Measurements from ENCODE around the gene HMGXB3.
"Not testable (repeated sequence)": the region's sequence is repeated elsewhere in the genome, so short reads cannot be mapped to it uniquely, and the experiment has no call there.

Gene HMGXB3

DNA sequence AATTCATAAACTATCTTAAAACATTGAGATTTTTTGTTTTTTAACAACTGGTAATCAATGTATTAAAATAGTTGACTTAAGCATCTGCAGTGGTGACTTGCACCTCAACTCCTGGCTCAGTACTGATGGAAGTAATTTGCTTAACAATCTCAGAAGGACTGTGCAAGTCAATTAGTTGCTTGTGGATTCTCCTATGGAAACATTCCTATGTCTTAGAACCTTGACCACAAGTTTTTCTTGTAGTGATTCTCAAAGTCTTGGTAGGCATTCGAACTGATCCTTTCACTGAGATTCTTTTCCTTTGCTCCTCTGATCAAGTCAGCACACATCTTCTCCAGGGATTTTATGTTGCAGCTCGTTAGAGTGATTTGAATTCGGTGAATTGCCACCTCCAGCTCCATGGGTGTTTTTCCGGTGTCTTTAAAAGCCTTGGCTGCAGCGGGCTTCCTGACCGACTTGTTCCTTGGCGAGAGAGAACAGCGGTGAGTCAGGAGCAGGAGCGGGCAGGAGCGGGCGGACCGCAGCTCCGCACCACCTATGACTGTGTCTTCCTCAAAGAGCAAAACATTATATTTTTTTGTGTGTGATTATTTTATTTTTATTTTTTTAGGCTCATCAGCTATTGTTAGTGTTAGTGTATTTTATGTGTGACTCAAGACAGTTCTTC lies 21.1 kb downstream of the HMGXB3 start:
- FAIRE-seq: no peak
- peak; percentile 81 for DNase-seq (ENCODE audit: low spot score)

DNA sequence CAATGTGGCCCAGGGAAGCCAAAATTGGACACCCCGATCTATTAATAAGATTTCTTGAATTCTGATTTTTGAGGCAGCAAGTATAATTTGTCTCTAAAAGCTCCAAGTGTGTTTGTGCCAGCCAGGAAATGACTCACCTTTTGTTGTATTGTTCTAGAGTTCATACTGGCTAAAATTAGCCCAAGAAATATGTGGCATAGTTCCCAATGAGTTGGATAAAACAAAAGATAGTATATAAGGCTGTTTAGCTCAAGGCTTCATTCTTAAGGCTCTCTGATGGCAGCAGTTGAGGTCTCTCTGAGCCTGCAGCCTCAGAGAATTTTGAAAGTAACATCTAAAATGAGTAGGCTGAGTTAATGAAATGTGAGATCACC lies 21.6 kb downstream of the HMGXB3 start:
- FAIRE-seq (no peak), DNase-seq (ENCODE audit: low spot score) (peak; percentile 70)

DNA sequence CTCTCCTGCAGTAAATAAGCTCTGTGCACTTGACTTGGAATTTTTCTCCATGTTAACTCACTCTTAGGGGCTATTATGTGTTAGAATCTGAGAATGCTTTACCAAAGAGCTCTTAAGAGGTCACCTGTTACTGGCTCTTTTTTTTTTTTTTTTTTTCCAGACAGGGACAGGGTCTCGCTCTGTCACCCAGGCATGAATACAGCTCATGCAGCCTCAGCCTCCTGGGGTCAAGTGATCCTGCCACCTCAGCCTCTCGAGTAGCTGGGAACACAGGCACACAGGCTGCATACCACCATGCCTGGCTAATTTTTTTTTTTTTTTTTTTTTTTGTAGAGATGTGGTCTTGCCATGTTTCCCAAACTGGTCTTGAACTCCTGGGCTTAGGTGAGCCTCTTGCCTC lies 22.1 kb downstream of the HMGXB3 start:
- FAIRE-seq (no peak), DNase-seq (ENCODE audit: low spot score) (no peak)

DNA sequence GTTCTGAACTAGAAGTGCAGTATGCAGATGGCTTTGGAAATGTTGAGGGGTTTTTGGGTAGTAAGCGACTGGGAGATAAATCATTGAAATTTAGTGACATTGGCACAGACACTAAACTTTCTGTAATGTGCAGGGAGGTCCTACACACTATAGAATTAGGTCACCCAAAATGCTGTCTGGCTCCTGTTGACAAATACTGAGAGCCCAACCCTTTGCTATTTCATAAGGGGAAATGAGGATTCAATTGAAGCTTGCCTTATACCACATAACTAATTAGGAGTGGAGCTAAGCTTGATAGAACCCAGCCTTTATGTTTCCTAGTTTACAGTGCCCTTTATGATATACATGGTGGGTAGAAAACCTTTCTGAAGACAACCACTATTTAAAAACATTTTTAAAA lies 22.6 kb downstream of the HMGXB3 start:
- DNase-seq (ENCODE audit: low spot score) (no peak), FAIRE-seq (no peak)

DNA sequence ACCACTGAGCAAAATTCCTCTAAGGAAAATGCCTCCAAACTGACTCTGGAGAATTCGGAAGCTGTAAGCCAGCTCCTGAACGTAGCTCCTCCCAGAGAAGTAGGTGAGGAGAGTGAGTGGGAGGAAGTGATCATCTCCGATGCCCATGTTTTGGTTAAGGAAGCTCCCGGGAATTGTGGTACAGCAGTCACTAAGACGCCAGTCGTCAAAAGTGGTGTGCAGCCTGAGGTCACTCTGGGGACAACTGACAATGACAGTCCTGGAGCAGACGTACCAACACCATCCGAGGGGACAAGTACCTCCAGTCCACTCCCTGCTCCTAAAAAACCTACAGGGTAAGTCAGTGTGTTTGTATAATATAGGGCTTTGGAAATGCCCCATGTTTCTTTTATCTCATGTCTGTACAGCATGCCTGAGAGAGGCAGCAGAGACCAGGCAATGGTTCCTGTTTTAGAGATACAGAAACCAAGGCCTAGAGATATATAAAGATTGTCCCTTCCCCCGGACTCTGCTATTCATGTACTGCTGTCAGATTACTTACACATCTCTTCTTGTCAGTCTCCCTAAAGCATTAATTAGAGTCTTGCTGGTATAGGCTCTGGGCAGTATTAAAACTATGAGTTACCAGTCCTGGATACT lies 23.9 kb downstream of the HMGXB3 start:
- FAIRE-seq (no peak), DNase-seq (ENCODE audit: low spot score) (no peak)

DNA sequence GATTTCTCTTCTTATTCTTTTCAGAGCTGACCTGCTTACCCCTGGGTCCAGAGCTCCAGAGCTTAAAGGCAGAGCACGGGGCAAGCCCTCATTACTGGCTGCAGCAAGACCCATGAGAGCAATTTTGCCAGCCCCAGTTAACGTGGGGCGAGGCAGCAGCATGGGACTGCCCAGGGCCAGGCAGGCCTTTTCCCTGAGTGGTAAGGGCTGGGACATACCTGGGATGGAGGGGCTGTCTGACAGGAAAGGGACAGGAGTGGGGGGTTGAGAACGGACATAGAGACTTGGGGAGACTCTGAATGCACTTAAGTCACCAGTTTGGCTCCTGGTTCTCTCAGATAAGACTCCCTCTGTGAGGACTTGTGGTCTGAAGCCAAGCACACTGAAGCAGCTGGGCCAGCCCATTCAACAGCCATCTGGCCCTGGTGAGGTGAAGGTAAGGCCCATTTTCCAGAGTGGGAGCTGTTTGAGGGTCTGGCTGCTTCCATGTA lies 26.2 kb downstream of the HMGXB3 start:
- DNase-seq (ENCODE audit: low spot score) (no peak), FAIRE-seq (no peak)

DNA sequence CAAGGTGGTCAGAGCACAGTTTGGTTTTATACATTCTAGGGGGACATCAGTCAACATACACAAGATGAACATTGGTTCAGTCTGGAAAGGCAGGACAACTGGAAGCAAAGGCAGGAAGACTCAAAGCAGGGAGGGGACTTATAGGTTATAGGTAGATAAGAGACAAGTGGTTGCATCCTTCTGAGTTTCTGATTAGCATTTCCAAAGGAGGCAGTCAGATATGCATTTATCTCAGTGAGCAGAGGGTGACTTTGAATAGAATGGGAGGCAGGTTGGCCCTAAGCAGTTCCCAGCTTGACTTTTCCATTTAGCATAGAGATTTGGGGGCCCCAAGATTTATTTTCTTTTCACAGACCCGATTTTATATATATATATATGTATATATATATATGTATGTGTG lies 27.5 kb downstream of the HMGXB3 start:
- not testable (repeated sequence) for DNase-seq (ENCODE audit: low spot score); FAIRE-seq

DNA sequence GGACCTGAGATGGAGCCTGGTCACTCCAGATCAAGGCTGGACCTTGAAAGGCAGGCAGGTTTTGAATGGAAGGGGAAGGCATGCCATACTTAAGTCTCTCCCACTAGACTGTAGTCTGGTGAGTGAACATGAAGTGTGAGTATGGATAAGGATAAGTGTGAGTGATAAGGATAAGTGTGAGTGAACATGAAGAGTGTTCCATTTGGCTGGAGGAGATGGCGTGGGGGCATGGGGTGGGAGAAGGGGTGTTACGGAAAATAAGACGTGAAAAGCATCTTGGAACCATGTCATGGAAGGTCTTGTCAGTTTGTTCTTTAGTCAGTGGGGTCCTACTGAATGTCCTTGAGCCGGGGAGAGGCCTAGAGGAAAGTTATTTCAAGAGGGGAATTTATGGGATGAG lies 32.8 kb downstream of the HMGXB3 start:
- FAIRE-seq (no peak), DNase-seq (ENCODE audit: low spot score) (no peak)

DNA sequence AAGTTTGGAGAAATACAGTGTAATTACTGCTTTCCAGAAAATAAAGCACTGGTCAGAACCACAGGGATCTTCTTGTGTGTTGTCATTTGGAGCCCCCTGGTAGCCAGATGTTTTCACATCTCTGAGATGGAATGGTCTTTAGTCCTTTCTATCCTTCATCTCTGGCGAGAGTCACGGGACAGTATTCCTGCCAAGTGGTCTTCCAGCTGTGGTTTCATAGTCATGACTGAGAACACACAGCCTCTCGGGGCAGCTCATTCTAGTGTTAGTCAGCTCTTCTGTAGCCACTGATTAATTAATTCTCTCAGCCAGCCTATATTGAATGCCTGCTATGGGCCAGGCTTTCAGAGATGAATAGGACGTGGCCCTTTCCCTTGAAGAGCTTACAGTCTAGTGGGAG lies 34.1 kb downstream of the HMGXB3 start:
- DNase-seq (ENCODE audit: low spot score) (no peak), FAIRE-seq (no peak)

DNA sequence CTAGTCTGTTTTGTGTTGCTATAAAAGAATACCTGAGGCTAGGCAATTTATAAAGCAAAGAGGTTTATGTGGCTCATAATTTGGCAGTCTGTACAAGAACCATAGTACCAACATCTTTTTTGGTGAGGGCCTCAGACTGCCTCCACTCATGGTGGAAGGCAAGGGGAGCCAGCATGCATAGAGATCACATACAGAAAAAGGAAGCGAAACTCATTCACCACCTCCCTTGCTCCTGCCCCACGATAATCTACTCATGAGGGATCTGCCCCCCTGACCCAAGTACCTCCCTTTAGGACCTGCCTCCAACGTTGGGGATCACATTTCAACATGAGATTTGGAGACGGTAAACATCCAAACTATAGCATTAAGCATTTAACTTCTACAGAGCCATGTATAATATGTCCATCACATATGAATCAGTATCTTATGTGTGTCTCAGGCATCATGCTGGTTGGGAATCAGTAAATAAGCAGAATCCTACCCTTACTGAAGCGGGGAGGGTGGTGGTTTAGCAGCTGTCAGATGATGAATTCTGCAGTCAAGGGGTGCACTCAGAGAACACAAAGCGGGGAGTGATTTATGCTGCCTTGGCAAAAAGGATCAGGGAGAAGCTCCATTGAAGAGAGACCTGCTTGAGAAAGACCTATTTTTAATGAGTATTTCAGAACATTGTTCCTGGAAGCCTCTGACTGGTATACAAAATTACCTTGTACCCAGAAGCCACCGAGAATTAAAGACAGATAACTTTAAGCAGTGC lies 34.8 kb downstream of the HMGXB3 start:
- FAIRE-seq: no peak
- no peak for DNase-seq (ENCODE audit: low spot score)

DNA sequence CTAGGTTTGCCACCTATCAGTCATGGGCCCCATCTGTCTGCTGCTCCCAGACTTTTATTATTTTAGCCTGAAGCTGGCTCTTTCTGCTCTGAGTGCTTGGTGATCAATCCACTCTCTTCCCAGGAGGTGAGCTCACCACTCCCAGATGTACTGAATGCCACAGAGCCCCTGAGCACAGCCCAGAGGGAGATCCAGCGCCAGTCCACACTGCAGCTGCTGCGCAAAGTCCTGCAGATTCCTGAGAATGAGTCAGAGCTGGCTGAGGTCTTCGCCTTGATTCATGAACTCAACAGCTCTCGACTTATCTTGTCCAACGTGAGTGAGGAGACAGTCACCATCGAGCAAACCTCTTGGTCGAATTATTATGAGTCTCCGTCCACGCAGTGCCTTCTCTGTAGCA lies 36.0 kb downstream of the HMGXB3 start:
- FAIRE-seq: peak; percentile 79
- DNase-seq (ENCODE audit: low spot score): peak; percentile 97

DNA sequence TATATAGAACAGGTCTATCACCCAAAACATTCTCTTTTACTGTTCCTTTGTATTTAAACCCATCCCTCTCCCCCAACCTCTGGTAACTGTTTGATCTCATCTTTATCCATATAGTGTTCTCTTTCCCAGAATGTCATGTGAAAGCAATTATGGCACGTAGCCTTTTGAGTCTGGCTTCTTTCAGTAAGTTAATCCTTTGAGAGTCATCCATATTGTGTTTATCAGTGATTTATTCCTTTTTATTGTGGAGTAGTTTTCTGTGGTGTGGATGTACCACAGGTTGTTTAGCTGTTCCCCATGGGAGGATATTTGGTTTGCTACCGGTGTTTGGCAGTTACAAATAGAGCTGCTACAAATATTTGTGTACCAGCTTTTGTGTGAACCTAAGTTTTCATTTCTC lies 38.0 kb downstream of the HMGXB3 start:
- no peak for FAIRE-seq
- no peak for DNase-seq (ENCODE audit: low spot score)

DNA sequence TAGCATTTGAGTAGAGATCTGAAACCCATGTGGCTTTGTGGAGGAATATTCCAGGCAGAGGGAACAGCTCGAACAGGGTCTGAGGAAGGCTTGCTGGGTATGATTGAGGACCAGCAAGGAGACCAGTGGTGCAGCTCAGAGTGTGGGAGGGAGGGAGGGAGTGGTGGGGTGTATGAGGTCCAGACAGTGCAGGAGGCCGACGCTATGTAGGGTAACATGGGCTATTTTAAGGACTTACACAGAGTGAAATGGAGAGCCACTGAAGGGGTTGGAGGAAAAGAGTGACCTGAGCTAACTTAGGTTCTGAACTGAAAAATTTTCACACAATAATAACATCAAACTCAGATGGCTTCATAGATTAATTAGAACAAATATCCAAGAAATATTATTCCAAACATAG lies 41.9 kb downstream of the HMGXB3 start:
- FAIRE-seq (no peak), DNase-seq (ENCODE audit: low spot score) (no peak)

DNA sequence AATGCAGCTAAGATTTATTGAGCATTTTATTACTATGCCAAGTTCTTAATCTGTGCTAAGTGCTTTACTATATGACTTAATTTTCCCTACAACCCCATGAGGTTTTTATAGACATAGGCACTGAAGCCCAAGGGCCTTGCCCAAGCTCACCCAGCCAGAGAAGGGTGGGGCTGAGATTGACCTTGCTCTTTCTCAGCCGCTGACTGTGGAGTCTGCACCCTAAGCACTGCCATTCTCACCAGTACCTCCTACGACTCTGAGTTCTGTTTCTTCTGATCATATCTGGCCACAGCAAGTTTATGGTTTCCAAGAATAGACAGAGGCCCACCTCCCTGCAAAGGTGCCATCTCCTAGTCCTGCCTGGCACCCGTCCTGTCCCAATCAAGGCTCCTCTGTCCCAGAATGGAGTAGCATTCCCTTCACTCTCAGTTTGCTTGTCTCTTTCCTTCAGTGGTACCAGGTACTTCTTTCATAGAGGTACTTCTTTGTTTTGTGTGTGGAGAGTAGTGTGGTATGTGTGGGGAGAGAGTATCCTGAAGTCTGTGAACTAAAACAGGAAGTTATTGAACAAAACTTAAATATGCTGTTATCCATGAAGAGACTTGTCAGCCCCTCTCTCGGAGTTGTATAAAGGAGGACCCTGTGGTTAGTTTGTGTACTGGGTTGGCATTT lies 43.3 kb downstream of the HMGXB3 start:
- no peak for FAIRE-seq
- DNase-seq (ENCODE audit: low spot score): no peak

DNA sequence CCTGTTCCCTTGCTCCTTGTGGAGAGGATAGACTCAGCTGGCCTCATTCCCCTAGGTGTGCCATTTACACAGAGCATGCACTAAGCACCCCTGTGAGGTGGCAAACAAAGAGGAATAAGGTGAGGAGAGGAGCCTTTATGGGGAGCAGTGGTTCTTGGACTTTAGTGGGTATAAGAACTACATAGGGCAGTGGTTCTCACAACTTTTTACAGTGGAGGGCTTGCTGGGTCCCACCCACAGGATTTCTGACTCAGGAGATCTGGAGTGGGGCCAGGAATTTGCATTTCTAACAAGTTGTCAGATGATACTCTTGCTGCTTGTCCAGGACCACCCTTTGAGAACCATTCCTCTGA lies 43.8 kb downstream of the HMGXB3 start:
- DNase-seq (ENCODE audit: low spot score) (peak; percentile 44), FAIRE-seq (no peak)

DNA sequence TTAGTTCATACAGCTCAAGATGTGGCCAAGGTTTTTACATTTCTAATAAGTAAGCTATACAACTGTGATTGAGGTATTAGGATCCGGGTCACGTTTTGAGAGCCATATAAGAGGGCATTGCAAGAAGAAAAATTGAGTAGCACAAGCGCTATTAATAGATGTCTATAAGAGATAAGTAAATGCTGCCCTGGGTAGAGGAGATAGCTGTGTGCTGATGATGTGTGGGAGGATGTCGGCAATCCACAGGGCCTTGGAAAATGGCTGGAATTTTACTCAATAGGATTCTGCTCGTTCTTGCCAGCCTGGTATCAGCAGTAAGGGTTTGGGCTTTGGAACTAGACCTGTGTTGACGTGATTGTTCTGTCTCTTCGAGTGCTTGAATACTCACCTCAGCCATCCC lies 44.2 kb downstream of the HMGXB3 start:
- DNase-seq (ENCODE audit: low spot score): no peak

DNA sequence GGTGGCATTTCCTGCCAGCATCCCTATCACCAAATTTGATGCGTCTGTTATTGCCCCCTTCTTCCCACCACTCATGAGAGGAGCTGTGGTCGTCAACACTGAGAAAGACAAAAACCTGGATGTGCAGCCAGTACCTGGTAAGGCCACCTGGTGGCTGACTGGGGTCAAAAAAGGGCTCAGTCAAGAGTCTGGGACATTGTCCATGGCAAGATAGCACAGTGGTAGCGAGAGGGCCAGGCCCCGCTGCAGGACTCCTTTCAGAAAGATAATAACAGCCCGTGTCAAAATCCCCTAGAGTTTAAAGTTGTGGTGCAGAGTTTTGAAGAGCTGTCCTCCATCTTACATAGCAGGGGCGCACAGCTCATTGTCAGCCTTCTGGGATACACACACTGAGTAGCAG lies 45.0 kb downstream of the HMGXB3 start:
- no peak for DNase-seq (ENCODE audit: low spot score)
- no peak for FAIRE-seq

More for the DNA sequence above, 44.2 kb downstream of the HMGXB3 start:
- no peak for FAIRE-seq

DNA sequence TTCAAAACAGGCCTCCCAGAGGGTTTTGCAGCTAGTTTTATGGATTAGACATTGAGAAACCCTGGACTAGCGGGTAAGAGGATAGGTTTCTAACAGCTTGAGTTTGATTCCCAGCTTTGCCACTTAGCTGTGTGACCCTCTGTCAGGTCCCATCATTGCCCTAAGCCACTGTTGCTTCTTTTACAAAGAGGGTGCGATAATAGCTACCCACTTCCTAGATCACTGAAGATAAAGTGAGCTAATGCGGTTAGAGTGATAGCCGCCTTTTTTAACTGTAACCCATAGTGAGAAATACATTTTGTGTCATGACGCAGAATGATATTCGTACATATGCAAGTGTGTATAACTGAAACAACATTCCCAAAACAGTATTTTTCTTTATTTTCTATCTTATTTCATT lies 45.5 kb downstream of the HMGXB3 start:
- no peak for DNase-seq (ENCODE audit: low spot score)
- FAIRE-seq: no peak

DNA sequence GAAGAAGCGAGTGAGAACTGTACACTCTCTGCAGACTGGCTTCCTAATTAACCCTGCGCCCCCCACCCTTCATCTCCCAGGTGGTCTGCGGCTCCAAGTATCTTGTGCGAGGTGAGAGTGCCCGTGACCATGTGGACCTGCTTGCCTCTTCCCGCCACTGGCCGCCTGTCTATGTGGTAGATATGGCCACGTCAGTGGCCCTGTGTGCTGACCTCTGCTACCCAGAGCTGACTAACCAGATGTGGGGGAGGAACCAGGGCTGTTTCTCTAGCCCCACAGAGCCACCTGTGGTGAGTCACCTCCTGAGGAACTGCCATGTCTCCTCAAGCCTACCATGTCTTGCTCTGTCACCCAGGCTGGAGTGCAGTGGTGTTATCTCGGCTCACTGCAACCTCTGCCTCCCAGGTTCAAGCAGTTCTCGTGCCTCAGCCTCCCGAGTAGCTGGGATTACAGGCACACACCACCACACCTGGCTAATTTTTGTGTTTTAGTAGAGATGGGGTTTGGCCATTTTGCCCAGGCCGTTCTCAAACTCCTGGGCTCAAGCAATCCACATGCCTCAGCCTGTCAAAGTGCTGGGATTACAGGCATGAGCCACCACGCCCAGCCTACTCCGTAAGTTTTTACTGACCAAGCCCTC lies 49.8 kb downstream of the HMGXB3 start:
- not testable (repeated sequence) for FAIRE-seq
- DNase-seq (ENCODE audit: low spot score): peak; percentile 80

DNA sequence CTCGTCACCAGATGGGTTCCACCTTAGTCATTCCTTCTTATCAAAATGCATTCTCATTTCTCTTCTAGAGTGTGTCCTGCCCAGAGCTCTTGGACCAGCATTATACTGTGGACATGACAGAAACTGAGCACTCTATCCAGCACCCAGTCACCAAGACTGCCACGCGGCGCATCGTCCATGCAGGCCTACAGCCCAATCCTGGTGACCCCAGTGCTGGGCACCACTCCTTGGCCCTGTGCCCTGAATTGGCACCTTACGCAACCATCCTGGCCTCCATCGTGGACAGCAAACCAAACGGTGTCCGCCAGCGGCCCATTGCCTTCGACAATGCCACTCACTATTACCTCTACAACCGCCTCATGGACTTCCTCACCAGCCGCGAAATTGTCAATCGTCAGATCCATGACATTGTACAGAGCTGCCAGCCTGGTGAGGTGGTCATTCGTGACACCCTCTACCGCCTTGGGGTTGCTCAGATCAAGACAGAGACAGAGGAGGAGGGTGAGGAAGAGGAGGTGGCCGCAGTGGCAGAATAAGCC lies 51.2 kb downstream of the HMGXB3 start:
- FAIRE-seq (peak; percentile 77), DNase-seq (ENCODE audit: low spot score) (no peak)

DNA sequence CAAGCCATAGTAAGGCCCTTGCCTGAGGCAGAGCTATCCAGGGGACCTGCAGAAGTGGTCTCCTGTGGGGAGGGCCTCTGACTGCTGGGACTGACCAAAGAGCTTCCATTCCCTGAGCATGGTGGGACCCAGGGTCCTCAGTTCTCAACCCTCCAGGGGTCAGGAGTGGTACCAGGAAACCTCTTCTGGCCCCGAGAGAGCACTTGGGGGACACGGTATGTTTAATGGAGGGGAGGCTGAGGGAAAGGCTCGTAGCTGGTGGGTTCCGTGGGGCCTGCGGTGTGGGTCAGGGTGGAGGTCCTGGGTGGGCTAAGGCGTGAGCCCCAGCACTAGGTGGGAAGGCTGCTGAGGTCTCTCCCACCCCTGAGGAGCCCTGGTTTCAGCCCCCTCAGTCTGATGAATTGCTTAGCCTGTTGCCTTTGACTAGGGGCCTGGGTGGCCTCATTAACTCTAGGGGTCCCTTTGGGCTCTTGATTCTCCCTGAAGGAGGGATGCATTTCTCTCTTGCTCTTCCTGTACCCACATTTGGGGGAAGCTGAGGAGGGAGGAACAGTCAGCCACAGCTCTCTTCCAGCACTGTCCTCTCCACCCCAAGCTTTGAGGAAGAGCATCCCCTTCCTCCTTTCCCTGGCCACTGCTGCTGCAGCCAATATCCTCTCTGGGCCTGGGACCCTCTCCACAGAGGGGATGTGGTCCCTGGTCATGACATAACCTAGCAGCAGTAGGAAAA lies 51.9 kb downstream of the HMGXB3 start:
- DNase-seq (ENCODE audit: low spot score) (no peak), FAIRE-seq (no peak)
